SH-SY5Y (cell line): ENCODE data around the gene ZIK1.

Experiments used
- GATA2 ChIP-seq: IDR thresholded peaks from 2 replicates; pipeline ENCODE4 v1.6.1; 2011; ENCODE audit warnings: mild to moderate bottlenecking, low read depth, low read length
- GATA3 ChIP-seq: IDR thresholded peaks from 2 replicates; pipeline ENCODE4 v1.6.1; 2011; ENCODE audit warnings: low read depth, mild to moderate bottlenecking, low read length, moderate library complexity

DNA sequence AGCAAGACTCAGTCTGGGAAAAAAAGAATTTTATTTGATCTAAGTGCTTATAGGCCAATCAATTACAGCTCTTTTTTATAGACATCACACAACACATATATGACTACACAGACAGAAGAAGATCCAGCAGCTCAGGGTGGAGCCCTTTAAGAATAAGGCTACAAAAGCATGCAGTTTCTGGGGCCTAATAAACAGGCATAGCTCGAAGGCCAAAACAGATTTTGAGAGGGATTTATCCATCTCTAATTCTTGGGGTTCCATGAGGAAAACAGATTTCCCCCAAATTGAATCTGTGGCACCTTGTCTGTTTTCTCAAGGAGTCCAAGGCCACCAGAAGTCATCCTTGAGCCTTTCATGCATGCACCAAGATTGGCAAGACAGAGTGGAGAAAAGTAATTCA is 20.4 kb upstream of the ZIK1 start:
- TF ChIP-seq GATA3 (no peak), GATA2 (no peak)
